Measurements from ENCODE around the gene CUX1.
"Not testable (repeated sequence)": the region's sequence is repeated elsewhere in the genome, so short reads cannot be mapped to it uniquely, and the experiment has no call there.

The CUX1 gene

GRCh38 chr7:102321351-102322201, 504.1 kb downstream of the CUX1 start:
- Histone ChIP-seq H3K9me3 (ENCODE audit: control insufficient read depth, low read length) (no peaks in the 10 kb centered on the region), H3K9ac (ENCODE audit: low read length) (no peak overlapping the region), H3K4me1 (ENCODE audit: control insufficient read depth, insufficient read depth, low read length) (no peaks in the 10 kb centered on the region), H3K27me3 (replicated peaks; ENCODE audit: control insufficient read depth, insufficient read depth, low read length) (peaks cover 28% of the 10 kb centered on the region), H3K36me3 (ENCODE audit: control insufficient read depth, insufficient read depth, low read length, severe bottlenecking) (no peaks in the 10 kb centered on the region), H3K4me3 (ENCODE audit: low read length) (no peak overlapping the region)
- no peak for DNase-seq (ENCODE audit: low read depth)

GRCh38 chr7:102322202-102322715, 504.8 kb downstream of the CUX1 start:
- no peak overlapping the region for H3K9ac ChIP-seq (ENCODE audit: low read length)
- H3K4me1 ChIP-seq (ENCODE audit: control insufficient read depth, insufficient read depth, low read length) = no peaks in the 10 kb centered on the region
- no peaks in the 10 kb centered on the region for H3K9me3 ChIP-seq (ENCODE audit: control insufficient read depth, low read length)
- H3K36me3 ChIP-seq (ENCODE audit: control insufficient read depth, insufficient read depth, low read length, severe bottlenecking) = no peaks in the 10 kb centered on the region
- H3K27me3 ChIP-seq (replicated peaks; ENCODE audit: control insufficient read depth, insufficient read depth, low read length) = peaks cover 35% of the 10 kb centered on the region
- H3K4me3 ChIP-seq (ENCODE audit: low read length) = no peak overlapping the region
- no peak for DNase-seq (ENCODE audit: low read depth)

- H3K4me1 ChIP-seq (ENCODE audit: control insufficient read depth, insufficient read depth, low read length) = no peaks in the 10 kb centered on the region
- H3K9me3 ChIP-seq (ENCODE audit: control insufficient read depth, low read length) = no peaks in the 10 kb centered on the region
- no peak overlapping the region for H3K4me3 ChIP-seq (ENCODE audit: low read length)
- DNase-seq (ENCODE audit: low read depth) = no peak
- no peak overlapping the region for H3K9ac ChIP-seq (ENCODE audit: low read length)
- H3K27me3 ChIP-seq (replicated peaks; ENCODE audit: control insufficient read depth, insufficient read depth, low read length) = peaks cover 37% of the 10 kb centered on the region
- no peaks in the 10 kb centered on the region for H3K36me3 ChIP-seq (ENCODE audit: control insufficient read depth, insufficient read depth, low read length, severe bottlenecking)
These were observed 506.4 kb downstream of the CUX1 start for GRCh38 chr7:102323914-102324195.

- not testable (repeated sequence) for DNase-seq (ENCODE audit: low read depth)
These were observed 507.7 kb downstream of the CUX1 start for GRCh38 chr7:102325106-102325505.

GRCh38 chr7:102326157-102326889, 508.9 kb downstream of the CUX1 start:
- Histone ChIP-seq H3K4me3 (ENCODE audit: low read length) (no peak overlapping the region), H3K4me1 (ENCODE audit: control insufficient read depth, insufficient read depth, low read length) (no peaks in the 10 kb centered on the region), H3K9ac (ENCODE audit: low read length) (no peak overlapping the region), H3K27me3 (replicated peaks; ENCODE audit: control insufficient read depth, insufficient read depth, low read length) (peaks cover 39% of the 10 kb centered on the region), H3K9me3 (ENCODE audit: control insufficient read depth, low read length) (no peaks in the 10 kb centered on the region), H3K36me3 (ENCODE audit: control insufficient read depth, insufficient read depth, low read length, severe bottlenecking) (no peaks in the 10 kb centered on the region)
- DNase-seq (ENCODE audit: low read depth) = no peak

More at GRCh38 chr7:102325106-102325505, 507.7 kb downstream of the CUX1 start:
- not testable (repeated sequence) for H3K36me3 ChIP-seq (ENCODE audit: control insufficient read depth, insufficient read depth, low read length, severe bottlenecking); H3K4me3 ChIP-seq (ENCODE audit: low read length); H3K4me1 ChIP-seq (ENCODE audit: control insufficient read depth, insufficient read depth, low read length); H3K9me3 ChIP-seq (ENCODE audit: control insufficient read depth, low read length); H3K9ac ChIP-seq (ENCODE audit: low read length)
- H3K27me3 ChIP-seq (replicated peaks; ENCODE audit: control insufficient read depth, insufficient read depth, low read length) = peaks cover 37% of the 10 kb centered on the region

- DNase-seq (ENCODE audit: low read depth); H3K36me3 ChIP-seq (ENCODE audit: control insufficient read depth, insufficient read depth, low read length, severe bottlenecking); H3K4me3 ChIP-seq (ENCODE audit: low read length); H3K9ac ChIP-seq (ENCODE audit: low read length); H3K9me3 ChIP-seq (ENCODE audit: control insufficient read depth, low read length); H3K4me1 ChIP-seq (ENCODE audit: control insufficient read depth, insufficient read depth, low read length): not testable (repeated sequence)
- peaks cover 46% of the 10 kb centered on the region for H3K27me3 ChIP-seq (replicated peaks; ENCODE audit: control insufficient read depth, insufficient read depth, low read length)
These were observed 509.8 kb downstream of the CUX1 start for GRCh38 chr7:102327183-102327582.

GRCh38 chr7:102328863-102329262, 511.4 kb downstream of the CUX1 start:
- peaks cover 46% of the 10 kb centered on the region for H3K27me3 ChIP-seq (replicated peaks; ENCODE audit: control insufficient read depth, insufficient read depth, low read length)
- H3K4me3 ChIP-seq (ENCODE audit: low read length); H3K9me3 ChIP-seq (ENCODE audit: control insufficient read depth, low read length); DNase-seq (ENCODE audit: low read depth); H3K4me1 ChIP-seq (ENCODE audit: control insufficient read depth, insufficient read depth, low read length); H3K9ac ChIP-seq (ENCODE audit: low read length); H3K36me3 ChIP-seq (ENCODE audit: control insufficient read depth, insufficient read depth, low read length, severe bottlenecking): not testable (repeated sequence)

GRCh38 chr7:102329366-102329765, 511.9 kb downstream of the CUX1 start:
- H3K27me3 ChIP-seq (replicated peaks; ENCODE audit: control insufficient read depth, insufficient read depth, low read length) = peaks cover 41% of the 10 kb centered on the region
- not testable (repeated sequence) for H3K4me1 ChIP-seq (ENCODE audit: control insufficient read depth, insufficient read depth, low read length); H3K9ac ChIP-seq (ENCODE audit: low read length); H3K4me3 ChIP-seq (ENCODE audit: low read length); H3K9me3 ChIP-seq (ENCODE audit: control insufficient read depth, low read length); DNase-seq (ENCODE audit: low read depth); H3K36me3 ChIP-seq (ENCODE audit: control insufficient read depth, insufficient read depth, low read length, severe bottlenecking)

GRCh38 chr7:102330666-102331460, 513.4 kb downstream of the CUX1 start:
- peaks cover 40% of the 10 kb centered on the region for H3K27me3 ChIP-seq (replicated peaks; ENCODE audit: control insufficient read depth, insufficient read depth, low read length)
- H3K9ac ChIP-seq (ENCODE audit: low read length); H3K4me1 ChIP-seq (ENCODE audit: control insufficient read depth, insufficient read depth, low read length); H3K9me3 ChIP-seq (ENCODE audit: control insufficient read depth, low read length); DNase-seq (ENCODE audit: low read depth); H3K36me3 ChIP-seq (ENCODE audit: control insufficient read depth, insufficient read depth, low read length, severe bottlenecking); H3K4me3 ChIP-seq (ENCODE audit: low read length): not testable (repeated sequence)
